H1 (cell line): ENCODE measurements around the gene MYLIP. TPM values are rescaled to one million over a fixed set of nuclear protein-coding genes. Genes with fewer than 3 reads are reported as not detected.
A peak's percentile ranks its signal among the peaks of the same experiment; 100 is the strongest.

Experiments
- CTCF ChIA-PET: fragments of 300-600 bp; sonication (Branson Sonifier 250); formaldehyde crosslinking; loops from one replicate; lab custom pipeline; 2021; ENCODE audit not compliant: partially characterized antibody; lab: Charles Lee
- POLR2A ChIA-PET: fragments of 300-600 bp; sonication (Branson Sonifier 250); formaldehyde crosslinking; loops from one replicate; lab custom pipeline; 2021; ENCODE audit warnings: inconsistent platforms; ENCODE audit not compliant: partially characterized antibody; lab: Charles Lee
- DNase-seq, 2 experiments: peaks; one replicate each; pipeline versions ENCODE4 v3.0.0 to v3.0.0-alpha.2; 2010 to 2022; ENCODE audit warnings: low spot score in 2 of 2, low read depth in 1 of 2, mixed read lengths in 1 of 2
- FAIRE-seq: peaks from 2 replicates; lab custom pipeline; 2011; peaks lifted over from hg19 to GRCh38; lab: Jason Lieb, UNC
- H2AFZ ChIP-seq: 2 replicates; pipeline ENCODE4 v1.8.1; 2012; ENCODE audit warnings: low read length, inconsistent platforms
- H2AK5ac ChIP-seq: 2 replicates; pipeline ENCODE4 v1.6.1; 2013; ENCODE audit warnings: low read depth, low read length
- H2BK120ac ChIP-seq: replicated peaks from 2 replicates; pipeline ENCODE3; 2013; ENCODE audit warnings: low read depth, low read length, inconsistent platforms
- H2BK12ac ChIP-seq: 2 replicates; pipeline ENCODE4 v1.6.1; 2013; ENCODE audit warnings: low read depth, low read length
- H2BK15ac ChIP-seq: 2 replicates; pipeline ENCODE4 v1.6.1; 2013; ENCODE audit warnings: low read length
- H2BK20ac ChIP-seq: 2 replicates; pipeline ENCODE4 v1.6.1; 2013; ENCODE audit warnings: low read length
- H2BK5ac ChIP-seq: 2 replicates; pipeline ENCODE4 v1.6.1; 2013; ENCODE audit warnings: low read depth, low read length
- H3K14ac ChIP-seq: 2 replicates; pipeline ENCODE4 v1.6.1; 2013; ENCODE audit warnings: inconsistent platforms; ENCODE audit not compliant: insufficient read length
- H3K18ac ChIP-seq: 2 replicates; pipeline ENCODE4 v1.6.1; 2013; ENCODE audit warnings: low read length; ENCODE audit errors: extremely low read depth
- H3K23ac ChIP-seq: 2 replicates; pipeline ENCODE4 v1.6.1; 2013; ENCODE audit warnings: inconsistent platforms; ENCODE audit not compliant: insufficient read length
- H3K23me2 ChIP-seq: 2 replicates; pipeline ENCODE4 v1.6.1; 2013; ENCODE audit warnings: low read depth, low read length
- H3K27ac ChIP-seq: 2 replicates; pipeline ENCODE4 v1.6.1; 2011; ENCODE audit warnings: low read depth, low read length, inconsistent platforms
- H3K27me3 ChIP-seq, 4 experiments: replicated peaks in 1 of 4; 1 replicate in 1 of 4; 2 replicates in 3 of 4; pipeline versions ENCODE4 v1.6.1 to v1.8.1; 2011 to 2013; ENCODE audit warnings: low read length in 3 of 4, mild to moderate bottlenecking in 3 of 4, inconsistent platforms in 2 of 4, mixed read lengths in 2 of 4, moderate library complexity in 1 of 4; ENCODE audit not compliant: control insufficient read depth in 3 of 4, insufficient read depth in 3 of 4; ENCODE audit errors: extremely low read depth in 1 of 4
- H3K36me3 ChIP-seq, 4 experiments: 2 replicates each; pipeline versions ENCODE4 v1.6.1 to v1.8.1; 2011 to 2013; ENCODE audit warnings: mild to moderate bottlenecking in 4 of 4, low read length in 3 of 4, moderate library complexity in 2 of 4, control low read depth in 1 of 4, inconsistent platforms in 1 of 4; ENCODE audit not compliant: insufficient read depth in 4 of 4, control insufficient read depth in 2 of 4
- H3K4ac ChIP-seq: replicated peaks from 2 replicates; pipeline ENCODE3; 2013; ENCODE audit warnings: low read length, low read depth, mixed read lengths, inconsistent platforms; ENCODE audit not compliant: insufficient read length
- H3K4me1 ChIP-seq, 4 experiments: replicated peaks in 1 of 4; 1 replicate in 1 of 4; 2 replicates in 3 of 4; pipeline versions ENCODE4 v1.6.1 to v1.8.1; 2011 to 2013; ENCODE audit warnings: low read length in 3 of 4, inconsistent platforms in 2 of 4, mixed read lengths in 1 of 4; ENCODE audit not compliant: insufficient read depth in 4 of 4, control insufficient read depth in 3 of 4
- H3K4me2 ChIP-seq, 2 experiments: 2 replicates each; pipeline versions ENCODE4 v1.6.1 to v1.8.1; 2011 to 2013; ENCODE audit warnings: low read depth in 2 of 2, low read length in 2 of 2, control low read depth in 1 of 2, inconsistent platforms in 1 of 2, mild to moderate bottlenecking in 1 of 2; ENCODE audit not compliant: insufficient read depth in 1 of 2
- H3K4me3 ChIP-seq, 4 experiments: fragments of 200-600, 300-600 bp in 1 of 4; sonication (generic), shearing (Covaris generic), sonication (Bioruptor Twin) in 1 of 4; 2 replicates each; pipeline versions ENCODE4 v1.5.1 to v1.8.1; 2011 to 2016; ENCODE audit warnings: low read length in 4 of 4, low read depth in 3 of 4, control low read depth in 2 of 4, inconsistent platforms in 2 of 4, mild to moderate bottlenecking in 2 of 4, mixed read lengths in 1 of 4, moderate library complexity in 1 of 4; ENCODE audit not compliant: insufficient read depth in 2 of 4; ENCODE audit errors: extremely low read depth in 1 of 4
- H3K56ac ChIP-seq: replicated peaks from 2 replicates; pipeline ENCODE3; 2013; ENCODE audit warnings: low read depth, mild to moderate bottlenecking, mixed read lengths, low read length, inconsistent platforms; ENCODE audit not compliant: insufficient read length
- H3K79me1 ChIP-seq: 2 replicates; pipeline ENCODE4 v1.6.1; 2013; ENCODE audit warnings: low read depth, low read length, control low read depth
- H3K79me2 ChIP-seq, 2 experiments: 2 replicates each; pipeline versions ENCODE4 v1.6.1 to v1.8.1; 2012 to 2013; ENCODE audit warnings: low read length in 2 of 2, mild to moderate bottlenecking in 2 of 2, inconsistent platforms in 1 of 2; ENCODE audit not compliant: insufficient read depth in 2 of 2, control insufficient read depth in 1 of 2
- H3K9ac ChIP-seq, 4 experiments: replicated peaks in 1 of 4; 1 replicate in 1 of 4; 2 replicates in 3 of 4; pipeline versions ENCODE4 v1.6.1 to v1.8.1; 2011 to 2013; ENCODE audit warnings: low read depth in 3 of 4, low read length in 3 of 4, control low read depth in 2 of 4, mild to moderate bottlenecking in 2 of 4, moderate library complexity in 2 of 4, inconsistent platforms in 1 of 4; ENCODE audit errors: extremely low read depth in 1 of 4
- H3K9me3 ChIP-seq, 2 experiments: 2 replicates each; pipeline versions ENCODE4 v1.6.1 to v1.8.1; 2012 to 2013; ENCODE audit warnings: mild to moderate bottlenecking in 2 of 2, moderate library complexity in 2 of 2, control low read depth in 1 of 2, inconsistent platforms in 1 of 2, low read depth in 1 of 2, low read length in 1 of 2, mixed read lengths in 1 of 2; ENCODE audit not compliant: insufficient read depth in 2 of 2
- H4K20me1 ChIP-seq, 2 experiments: replicated peaks in 1 of 2; 2 replicates each; pipeline versions ENCODE3 to v1.8.1; 2011 to 2013; ENCODE audit warnings: inconsistent platforms in 2 of 2, low read length in 2 of 2, mild to moderate bottlenecking in 1 of 2; ENCODE audit not compliant: insufficient read depth in 2 of 2, control insufficient read depth in 1 of 2
- H4K5ac ChIP-seq: 2 replicates; pipeline ENCODE4 v1.6.1; 2013; ENCODE audit warnings: low read length, low read depth, mixed read lengths, inconsistent platforms; ENCODE audit not compliant: insufficient read length
- H4K8ac ChIP-seq: 2 replicates; pipeline ENCODE4 v1.8.0; 2013; ENCODE audit warnings: mild to moderate bottlenecking, moderate library complexity, low read length, inconsistent platforms; ENCODE audit not compliant: insufficient read depth; ENCODE audit errors: extremely low read depth
- H4K91ac ChIP-seq: replicated peaks from 2 replicates; pipeline ENCODE3; 2013; ENCODE audit warnings: low read length, mixed read lengths, inconsistent platforms; ENCODE audit not compliant: insufficient read length
- BRCA1 ChIP-seq: IDR thresholded peaks from 2 replicates; pipeline ENCODE4 v1.6.1; 2012; ENCODE audit warnings: low read depth, low read length, improper control_type of control experiment
- CEBPB ChIP-seq: IDR thresholded peaks from 2 replicates; pipeline ENCODE4 v1.6.1; 2012; ENCODE audit warnings: low read depth, low read length
- EGR1 ChIP-seq: IDR thresholded peaks from 2 replicates; pipeline ENCODE4 v1.6.1; 2011; ENCODE audit warnings: low read depth, low read length, borderline replicate concordance
- MAFK ChIP-seq: IDR thresholded peaks from 2 replicates; pipeline ENCODE4 v1.6.1; 2012; ENCODE audit warnings: low read depth, mild to moderate bottlenecking, improper control_type of control experiment, low read length
- POLR2AphosphoS5 ChIP-seq: IDR thresholded peaks from 2 replicates; pipeline ENCODE4 v1.6.1; 2011; ENCODE audit warnings: low read depth, low read length
- RAD21 ChIP-seq, 2 experiments: IDR thresholded peaks in 1 of 2; conservative IDR thresholded peaks in 1 of 2; 2 replicates each; pipeline ENCODE4 v1.6.1; 2011; ENCODE audit warnings: low read depth in 2 of 2, low read length in 2 of 2, improper control_type of control experiment in 1 of 2, inconsistent platforms in 1 of 2, mild to moderate bottlenecking in 1 of 2, moderate library complexity in 1 of 2
- RBBP5 ChIP-seq: IDR thresholded peaks from 2 replicates; pipeline ENCODE4 v1.7.1; 2012; ENCODE audit warnings: low read depth, mild to moderate bottlenecking, inconsistent platforms, low read length, moderate library complexity, borderline replicate concordance
- RXRA ChIP-seq: IDR thresholded peaks from 2 replicates; pipeline ENCODE4 v1.6.1; 2011; ENCODE audit warnings: low read depth, mild to moderate bottlenecking, low read length, moderate library complexity; ENCODE audit not compliant: insufficient read depth
- TCF12 ChIP-seq: IDR thresholded peaks from 2 replicates; pipeline ENCODE4 v1.6.1; 2011; ENCODE audit warnings: low read depth, mild to moderate bottlenecking, low read length
- TEAD4 ChIP-seq: IDR thresholded peaks from 2 replicates; pipeline ENCODE4 v1.6.1; 2012; ENCODE audit warnings: low read depth, low read length, inconsistent platforms, mixed read lengths
- WGBS, 2 experiments: shearing (Covaris generic) in 1 of 2; methylation state at CpG; one replicate each; pipeline versions ENCODE4 v1.1.6 to v1.1.7; 2013 to 2015; ENCODE audit warnings: low lambda C conversion rate in 2 of 2, mixed read lengths in 2 of 2, inconsistent platforms in 1 of 2, low coverage in 1 of 2, missing lambda C conversion rate in 1 of 2; ENCODE audit not compliant: insufficient replicate concordance in 2 of 2, insufficient coverage in 1 of 2, insufficient read length in 1 of 2; ENCODE audit errors: extremely low coverage in 1 of 2, missing lambda C conversion rate in 1 of 2; 5-methylcytosine and 5-hydroxymethylcytosine counted together
- polyA plus RNA-seq, 7 experiments: library from polyadenylated mRNA; depleted of rRNA in 3 of 7; stranded (reverse) in 5 of 7; unstranded in 2 of 7; fragments of >200 nt in 5 of 7; fragments of 200-250 nt in 2 of 7; gene quantifications; 1 replicate in 5 of 7; 2 replicates in 1 of 7; 4 replicates in 1 of 7; pipeline versions ENCODE4 v1.2.1 to v1.2.3, GENCODE V29; 2011 to 2013; ENCODE audit warnings: missing spikeins in 2 of 7, mixed read lengths in 2 of 7
- total RNA-seq: library from RNA; stranded (reverse); fragmentation: NEBNext Ultra II Directional; extraction: Animal tissue kit (Norgen Biotek cat#: 25700); gene quantifications from 2 replicates; pipeline ENCODE4 v1.2.1, GENCODE V29; 2021
- TF ChIP-seq, protein P1 (sequence below): IDR thresholded peaks from 2 replicates; pipeline ENCODE4 v1.6.1; 2012; ENCODE audit warnings: low read length, inconsistent platforms

MYLIP gene
- total and polyA plus RNA-seq, 2 of the 8 experiments (the other 6 are each of a cell fraction or from before 2014, with no cell fraction given), result 21.1 to 26.9 TPM

DNA sequence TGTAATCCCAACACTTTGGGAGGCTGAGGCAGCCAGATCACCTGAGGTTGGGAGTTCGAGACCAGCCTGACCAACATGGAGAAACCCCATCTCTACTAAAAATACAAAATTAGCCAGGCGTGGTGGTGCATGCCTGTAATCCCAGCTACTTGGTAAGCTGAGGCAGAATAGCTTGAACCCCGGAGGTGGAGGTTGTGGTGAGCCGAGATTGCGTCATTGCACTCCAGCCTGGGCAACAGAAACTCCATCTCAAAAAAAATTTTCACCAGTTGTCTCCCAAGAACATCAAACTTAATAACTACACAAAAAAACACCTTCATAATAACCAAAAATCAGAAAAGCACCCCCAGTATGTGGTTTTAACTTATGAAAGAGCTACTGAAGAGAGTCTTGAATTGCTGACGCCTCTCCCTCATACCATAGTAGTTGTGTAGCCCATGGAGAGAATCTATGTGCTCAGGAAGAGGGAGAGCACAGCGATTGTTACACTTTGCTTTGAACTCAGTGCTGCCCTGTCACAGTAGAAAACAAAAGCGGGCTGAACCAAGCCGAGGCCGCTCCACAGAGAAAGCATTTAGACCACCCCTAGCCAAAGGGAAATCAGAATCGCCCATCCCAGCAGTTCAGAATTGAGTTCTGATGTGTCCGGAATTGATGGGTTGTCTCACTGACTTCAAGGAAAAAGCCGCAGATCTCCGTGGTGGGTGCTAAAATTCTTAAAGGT lies 67.5 kb downstream of the MYLIP start:
- H3K4me2 ChIP-seq, result no peak overlapping the region
- H4K5ac ChIP-seq, result no peak overlapping the region
- H3K23me2 ChIP-seq, result no peaks in the 10 kb centered on the region
- H3K4ac ChIP-seq, result no peak overlapping the region
- no peak overlapping the region for H2BK120ac ChIP-seq
- no peak for FAIRE-seq
- no peak overlapping the region for H3K23ac ChIP-seq
- H3K4me3 ChIP-seq, result no peak overlapping the region
- no peak overlapping the region for H3K56ac ChIP-seq
- CTCF ChIA-PET, result interaction anchor here (0.8 to 2.4 kb wide), 5 partner anchors 9 to 505 kb away, joined by 3 to 14 read pairs (median 4); no protein-coding TSS in a partner anchor
- no peak overlapping the region for H2AK5ac ChIP-seq
- H3K4me1 ChIP-seq, result no peaks in the 10 kb centered on the region
- H3K27me3 ChIP-seq, result no peaks in the 10 kb centered on the region
- H3K14ac ChIP-seq, result no peak overlapping the region
- H4K8ac ChIP-seq, result no peak overlapping the region
- H2BK20ac ChIP-seq, result no peak overlapping the region
- no peak overlapping the region for H2BK5ac ChIP-seq
- no peak overlapping the region for H3K27ac ChIP-seq
- H4K91ac ChIP-seq, result no peak overlapping the region
- peak overlapping the region; percentile 70; the same call in 1 of the 2 replicates for H2AFZ ChIP-seq
- H4K20me1 ChIP-seq, result no peaks in the 10 kb centered on the region
- TF ChIP-seq TEAD4 (no peak), EGR1 (no peak), RBBP5 (no peak), BRCA1 (no peak), RXRA (no peak), TCF12 (no peak), RAD21 (IDR thresholded peaks at IDR 0.05 in 1 of 2, conservative IDR thresholded peaks at IDR 0.05 in 1 of 2; ENCODE audit: low read depth in 2 of 2, low read length in 2 of 2) (no peak), MAFK (no peak), CEBPB (no peak), POLR2AphosphoS5 (no peak)
- TF ChIP-seq, protein P1, sequence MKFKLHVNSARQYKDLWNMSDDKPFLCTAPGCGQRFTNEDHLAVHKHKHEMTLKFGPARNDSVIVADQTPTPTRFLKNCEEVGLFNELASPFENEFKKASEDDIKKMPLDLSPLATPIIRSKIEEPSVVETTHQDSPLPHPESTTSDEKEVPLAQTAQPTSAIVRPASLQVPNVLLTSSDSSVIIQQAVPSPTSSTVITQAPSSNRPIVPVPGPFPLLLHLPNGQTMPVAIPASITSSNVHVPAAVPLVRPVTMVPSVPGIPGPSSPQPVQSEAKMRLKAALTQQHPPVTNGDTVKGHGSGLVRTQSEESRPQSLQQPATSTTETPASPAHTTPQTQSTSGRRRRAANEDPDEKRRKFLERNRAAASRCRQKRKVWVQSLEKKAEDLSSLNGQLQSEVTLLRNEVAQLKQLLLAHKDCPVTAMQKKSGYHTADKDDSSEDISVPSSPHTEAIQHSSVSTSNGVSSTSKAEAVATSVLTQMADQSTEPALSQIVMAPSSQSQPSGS, result no peak
- no peak overlapping the region for H3K9ac ChIP-seq
- no peaks in the 10 kb centered on the region for H3K36me3 ChIP-seq
- POLR2A ChIA-PET, result interaction anchor here (0.7 to 1.2 kb wide), 3 partner anchors 10 to 275 kb away, joined by 3 to 4 read pairs (median 3); no protein-coding TSS in a partner anchor
- H3K9me3 ChIP-seq, result no peaks in the 10 kb centered on the region
- no peak for DNase-seq
- no peaks in the 10 kb centered on the region for H3K79me2 ChIP-seq
- 85% methylated on average over 14 of the region's 14 CpGs; no CpG with 5 or more reads in 1 of the 2 experiments for WGBS, 2 experiments
- no peaks in the 10 kb centered on the region for H3K79me1 ChIP-seq
- no peak overlapping the region for H2BK15ac ChIP-seq
- no peak overlapping the region for H3K18ac ChIP-seq
- H2BK12ac ChIP-seq, result no peak overlapping the region
